ENCODE measurements around the gene WEE1. TPM values are rescaled to one million over a fixed set of nuclear protein-coding genes. Genes with fewer than 3 reads are reported as not detected.
A peak's percentile ranks its signal among the peaks of the same experiment; 100 is the strongest.

WEE1 gene
- total RNA-seq, 1 donor from 2014 or later: 66.4 TPM

DNA sequence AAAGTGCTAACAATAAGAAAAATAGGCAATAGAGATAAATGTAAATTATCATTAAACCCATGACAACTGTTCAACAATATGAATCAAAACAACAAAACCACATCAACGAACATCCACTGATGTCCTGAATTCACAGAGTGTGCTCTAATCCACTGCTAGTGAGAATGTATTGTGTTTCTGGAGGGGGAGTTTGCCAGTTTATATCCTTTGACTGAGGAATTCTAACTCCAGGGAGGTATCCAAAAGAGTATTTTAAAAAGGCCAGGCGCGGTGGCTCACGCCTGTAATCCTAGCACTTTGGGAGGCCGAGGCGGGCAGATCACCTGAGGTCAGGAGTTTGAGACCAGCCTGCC is 1.7 kb upstream of the WEE1 start:
- H3K9me3 Mint-ChIP-seq: no peaks in the 10 kb centered on the region
- H3K36me3 Mint-ChIP-seq: no peaks in the 10 kb centered on the region
- H3K27ac Mint-ChIP-seq: peak overlapping the region; percentile 93
- TF ChIP-seq, protein P1, sequence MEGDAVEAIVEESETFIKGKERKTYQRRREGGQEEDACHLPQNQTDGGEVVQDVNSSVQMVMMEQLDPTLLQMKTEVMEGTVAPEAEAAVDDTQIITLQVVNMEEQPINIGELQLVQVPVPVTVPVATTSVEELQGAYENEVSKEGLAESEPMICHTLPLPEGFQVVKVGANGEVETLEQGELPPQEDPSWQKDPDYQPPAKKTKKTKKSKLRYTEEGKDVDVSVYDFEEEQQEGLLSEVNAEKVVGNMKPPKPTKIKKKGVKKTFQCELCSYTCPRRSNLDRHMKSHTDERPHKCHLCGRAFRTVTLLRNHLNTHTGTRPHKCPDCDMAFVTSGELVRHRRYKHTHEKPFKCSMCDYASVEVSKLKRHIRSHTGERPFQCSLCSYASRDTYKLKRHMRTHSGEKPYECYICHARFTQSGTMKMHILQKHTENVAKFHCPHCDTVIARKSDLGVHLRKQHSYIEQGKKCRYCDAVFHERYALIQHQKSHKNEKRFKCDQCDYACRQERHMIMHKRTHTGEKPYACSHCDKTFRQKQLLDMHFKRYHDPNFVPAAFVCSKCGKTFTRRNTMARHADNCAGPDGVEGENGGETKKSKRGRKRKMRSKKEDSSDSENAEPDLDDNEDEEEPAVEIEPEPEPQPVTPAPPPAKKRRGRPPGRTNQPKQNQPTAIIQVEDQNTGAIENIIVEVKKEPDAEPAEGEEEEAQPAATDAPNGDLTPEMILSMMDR (IDR thresholded peaks at IDR 0.05; ENCODE audit: unreplicated experiment): no peak
- H3K27me3 Mint-ChIP-seq (ENCODE audit: low read depth): no peaks in the 10 kb centered on the region
- H3K4me3 Mint-ChIP-seq: peak overlapping the region; percentile 74
- peaks cover 48% of the 10 kb centered on the region for H3K4me1 Mint-ChIP-seq
- no peak for DNase-seq (ENCODE audit: low spot score in 2 of 2, unreplicated experiment in 2 of 2)

DNA sequence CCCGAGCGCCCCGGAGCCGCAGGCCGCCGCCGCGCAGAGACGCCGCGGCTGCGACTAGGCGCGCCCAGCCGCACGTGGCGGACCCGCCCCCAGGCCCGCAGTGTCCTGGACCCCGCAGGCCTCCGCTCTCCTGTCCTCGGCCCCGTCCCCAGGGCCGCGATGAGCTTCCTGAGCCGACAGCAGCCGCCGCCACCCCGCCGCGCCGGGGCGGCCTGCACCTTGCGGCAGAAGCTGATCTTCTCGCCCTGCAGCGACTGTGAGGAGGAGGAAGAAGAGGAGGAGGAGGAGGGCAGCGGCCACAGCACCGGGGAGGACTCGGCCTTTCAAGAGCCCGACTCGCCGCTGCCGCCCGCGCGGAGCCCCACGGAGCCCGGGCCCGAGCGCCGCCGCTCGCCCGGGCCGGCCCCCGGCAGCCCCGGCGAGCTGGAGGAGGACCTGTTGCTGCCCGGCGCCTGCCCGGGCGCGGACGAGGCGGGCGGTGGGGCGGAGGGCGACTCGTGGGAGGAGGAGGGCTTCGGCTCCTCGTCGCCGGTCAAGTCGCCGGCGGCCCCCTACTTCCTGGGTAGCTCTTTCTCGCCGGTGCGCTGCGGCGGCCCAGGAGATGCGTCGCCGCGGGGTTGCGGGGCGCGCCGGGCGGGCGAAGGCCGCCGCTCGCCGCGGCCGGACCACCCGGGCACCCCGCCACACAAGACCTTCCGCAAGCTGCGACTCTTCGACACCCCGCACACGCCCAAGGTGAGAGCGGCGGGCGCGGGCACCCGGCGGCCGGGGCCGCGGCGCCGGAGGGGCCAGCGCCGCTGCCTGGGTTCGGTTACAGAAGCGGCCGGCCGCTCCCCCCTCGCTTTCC is 528 bp downstream of the WEE1 start:
- peaks cover 54% of the 10 kb centered on the region for H3K4me1 Mint-ChIP-seq
- TF ChIP-seq, protein P1 (IDR thresholded peaks at IDR 0.05; ENCODE audit: unreplicated experiment): no peak
- H3K27me3 Mint-ChIP-seq (ENCODE audit: low read depth): no peaks in the 10 kb centered on the region
- peak overlapping the region; percentile 92 for H3K27ac Mint-ChIP-seq
- peak in 1 of 2 experiments; percentile 21 for DNase-seq (ENCODE audit: low spot score in 2 of 2, unreplicated experiment in 2 of 2)
- peaks cover 2% of the 10 kb centered on the region for H3K36me3 Mint-ChIP-seq
- peak overlapping the region; percentile 93 for H3K4me3 Mint-ChIP-seq
- H3K9me3 Mint-ChIP-seq: no peaks in the 10 kb centered on the region

DNA sequence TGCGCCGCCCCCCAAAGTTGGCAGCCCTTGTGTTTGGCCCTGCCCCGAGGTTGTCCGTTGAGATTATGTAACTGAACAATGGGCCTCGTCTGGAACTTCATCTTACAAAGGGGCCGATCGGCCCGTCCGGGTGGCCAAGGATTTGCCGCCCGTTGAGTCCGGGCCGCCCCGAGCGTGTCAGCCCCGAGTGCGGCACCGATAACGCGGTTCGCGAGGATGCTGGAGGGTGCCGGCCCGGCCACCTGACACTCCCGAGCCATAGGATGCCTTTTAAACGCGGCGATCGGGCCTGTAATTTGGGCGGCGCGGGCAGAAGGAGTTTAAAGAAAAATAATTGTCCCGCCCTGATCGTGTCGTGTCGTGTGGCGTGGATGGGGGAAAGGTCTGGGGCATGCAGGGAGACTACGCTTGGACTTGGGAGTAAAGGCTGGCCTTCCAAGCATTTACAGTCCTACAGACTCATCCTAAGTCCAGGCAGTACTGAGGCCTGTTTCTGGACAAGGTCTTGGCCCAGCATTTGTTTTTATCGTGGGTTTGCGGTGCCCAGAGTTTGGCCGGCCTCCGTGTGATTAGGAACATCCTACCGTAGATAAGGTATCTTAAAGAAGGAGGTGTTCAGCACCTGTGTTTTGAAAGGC is 1.3 kb downstream of the WEE1 start:
- peak overlapping the region; percentile 96 for H3K27ac Mint-ChIP-seq
- H3K4me3 Mint-ChIP-seq: peak overlapping the region; percentile 93
- no peaks in the 10 kb centered on the region for H3K27me3 Mint-ChIP-seq (ENCODE audit: low read depth)
- peaks cover 53% of the 10 kb centered on the region for H3K4me1 Mint-ChIP-seq
- H3K9me3 Mint-ChIP-seq: no peaks in the 10 kb centered on the region
- DNase-seq (ENCODE audit: low spot score in 2 of 2, unreplicated experiment in 2 of 2): peak in 1 of 2 experiments; percentile 47
- TF ChIP-seq, protein P1 (IDR thresholded peaks at IDR 0.05; ENCODE audit: unreplicated experiment): no peak
- H3K36me3 Mint-ChIP-seq: peaks cover 5% of the 10 kb centered on the region

DNA sequence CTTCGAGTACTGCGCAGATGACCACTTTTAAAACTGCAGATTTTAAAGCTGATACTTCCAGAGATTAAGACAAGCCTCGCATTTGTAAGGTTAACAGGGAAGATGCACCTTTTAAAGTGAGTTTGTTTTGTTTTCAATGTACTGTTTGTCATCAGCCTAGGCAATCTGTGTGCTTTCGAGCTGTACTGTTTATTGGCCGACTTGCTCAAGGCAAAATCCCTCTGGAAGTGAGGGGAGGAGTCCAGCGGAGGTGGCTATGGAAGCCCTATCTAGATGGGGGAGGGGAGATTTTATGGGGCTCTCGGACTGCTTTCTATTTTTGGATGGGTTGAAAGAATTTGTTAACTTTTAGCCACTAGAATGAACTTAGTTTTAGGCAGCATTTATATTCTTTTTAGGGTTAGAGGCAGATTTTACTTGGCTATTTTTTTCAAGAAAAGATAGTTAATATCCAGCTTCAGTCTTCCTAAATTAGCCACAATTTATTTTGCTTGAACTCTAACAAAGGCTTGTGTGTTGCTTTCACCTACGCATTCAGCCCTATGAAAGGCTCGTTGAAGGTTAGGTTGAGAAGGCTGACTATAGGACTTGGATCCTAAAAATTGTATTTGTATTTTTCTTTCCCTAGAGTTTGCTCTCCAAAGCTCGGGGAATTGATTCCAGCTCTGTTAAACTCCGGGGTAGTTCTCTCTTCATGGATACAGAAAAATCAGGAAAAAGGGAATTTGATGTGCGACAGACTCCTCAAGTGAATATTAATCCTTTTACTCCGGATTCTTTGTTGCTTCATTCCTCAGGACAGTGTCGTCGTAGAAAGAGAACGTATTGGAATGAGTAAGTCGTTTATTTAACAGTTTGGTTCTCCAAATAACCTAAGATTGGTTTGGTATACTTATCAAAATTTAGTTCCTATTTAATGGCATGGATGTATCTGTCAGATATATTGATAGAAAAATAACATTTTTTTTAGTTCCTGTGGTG is 2.1 kb downstream of the WEE1 start:
- peak in 1 of 2 experiments; percentile 45 for DNase-seq (ENCODE audit: low spot score in 2 of 2, unreplicated experiment in 2 of 2)
- Mint-ChIP-seq H3K27ac (peak overlapping the region; percentile 96), H3K36me3 (peaks cover 7% of the 10 kb centered on the region), H3K9me3 (no peaks in the 10 kb centered on the region), H3K4me1 (peaks cover 50% of the 10 kb centered on the region), H3K27me3 (ENCODE audit: low read depth) (no peaks in the 10 kb centered on the region), H3K4me3 (peak overlapping the region; percentile 93)
- TF ChIP-seq, protein P1 (IDR thresholded peaks at IDR 0.05; ENCODE audit: unreplicated experiment): no peak

DNA sequence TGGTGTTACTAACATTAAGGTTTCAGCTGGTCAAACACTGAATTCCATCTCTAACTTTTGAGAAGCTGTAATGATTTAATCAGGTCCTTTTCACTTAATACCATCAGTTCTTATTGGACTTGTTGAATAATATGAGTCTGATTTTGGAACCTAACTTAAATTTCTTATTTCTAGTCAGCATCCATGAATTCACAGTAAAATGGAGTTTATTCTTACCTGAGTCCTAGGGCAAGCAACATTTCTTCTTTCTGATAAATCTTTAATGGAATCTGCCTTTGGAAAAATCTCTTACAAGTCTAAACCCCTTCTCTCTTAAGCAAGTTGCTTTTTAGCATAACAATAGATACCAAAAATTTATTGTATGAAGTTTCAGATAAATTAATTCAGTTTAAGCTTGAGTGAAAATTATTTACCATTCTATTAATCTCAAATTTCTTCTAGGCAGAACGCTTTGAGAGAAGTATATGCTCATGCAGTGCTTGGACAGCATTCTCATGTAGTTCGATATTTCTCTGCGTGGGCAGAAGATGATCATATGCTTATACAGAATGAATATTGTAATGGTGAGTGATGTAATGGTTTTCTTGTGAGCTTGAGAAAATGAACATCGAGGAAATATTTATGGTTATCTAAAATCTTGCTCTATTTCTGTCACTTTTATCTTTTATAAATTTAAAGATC is 3.4 kb downstream of the WEE1 start:
- no peak for DNase-seq (ENCODE audit: low spot score in 2 of 2, unreplicated experiment in 2 of 2)
- peaks cover 45% of the 10 kb centered on the region for H3K4me1 Mint-ChIP-seq
- H3K4me3 Mint-ChIP-seq: peak overlapping the region; percentile 93
- H3K9me3 Mint-ChIP-seq: no peaks in the 10 kb centered on the region
- TF ChIP-seq, protein P1 (IDR thresholded peaks at IDR 0.05; ENCODE audit: unreplicated experiment): no peak
- H3K27ac Mint-ChIP-seq: peak overlapping the region; percentile 96
- H3K27me3 Mint-ChIP-seq (ENCODE audit: low read depth): no peaks in the 10 kb centered on the region
- peaks cover 19% of the 10 kb centered on the region for H3K36me3 Mint-ChIP-seq
